Ishikawa (cell line): ENCODE results near the gene VEGFC.

ENCODE experiments used
- CREB1 ChIP-seq: IDR thresholded peaks from 2 replicates; pipeline ENCODE4 v1.6.1; 2012; ENCODE audit warnings: low read depth
- EP300 ChIP-seq: IDR thresholded peaks from 2 replicates; pipeline ENCODE4 v1.6.1; 2012; ENCODE audit warnings: borderline replicate concordance
- FOXM1 ChIP-seq: IDR thresholded peaks from 2 replicates; pipeline ENCODE4 v1.6.1; 2012; ENCODE audit warnings: low read depth, borderline replicate concordance
- YY1 ChIP-seq: IDR thresholded peaks from 2 replicates; pipeline ENCODE4 v1.6.1; 2012; ENCODE audit warnings: low read depth

DNA sequence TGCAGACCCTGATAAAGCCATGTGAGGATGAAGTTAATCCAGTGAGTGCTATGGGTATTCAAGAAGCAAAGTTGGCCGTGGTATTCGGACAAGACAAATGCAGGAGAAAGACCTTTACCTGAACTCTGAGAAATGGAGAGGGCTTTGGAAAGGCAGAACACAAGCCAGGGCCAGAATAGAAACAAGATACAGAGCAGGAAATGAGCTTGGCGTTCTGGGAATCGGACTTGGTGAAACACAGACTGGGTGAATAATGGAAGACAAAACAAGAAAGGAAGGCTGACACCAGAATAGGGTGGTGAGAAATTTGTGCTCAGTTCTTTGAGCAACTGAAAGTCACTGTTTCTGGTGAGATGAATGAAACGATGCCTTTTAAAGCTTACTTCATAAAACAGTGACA is 83.3 kb downstream of the VEGFC start:
- no peak for TF ChIP-seq EP300
- TF ChIP-seq CREB1, result no peak
- no peak for TF ChIP-seq FOXM1
- TF ChIP-seq YY1, result no peak
